ENCODE measurements around the gene SLC4A2. TPM values are rescaled to one million over a fixed set of nuclear protein-coding genes. Genes with fewer than 3 reads are reported as not detected.

The SLC4A2 gene
- total RNA-seq, 6 experiments from 2014 or later = 153 to 188 (median 164) TPM

- no peaks in the 10 kb centered on the region for H3K9me3 Mint-ChIP-seq
- TF ChIP-seq CTCF (IDR thresholded peaks at IDR 0.05) = no peak
- peaks cover 18% of the 10 kb centered on the region for H3K4me1 Mint-ChIP-seq (ENCODE audit: low read depth)
- peak overlapping the region; percentile 1; the same call in 1 of the 2 replicates for H3K27ac Mint-ChIP-seq
- DNase-seq = no peak
- H3K4me3 Mint-ChIP-seq = no peak overlapping the region
- H3K27me3 Mint-ChIP-seq (ENCODE audit: insufficient read depth) = no peaks in the 10 kb centered on the region
- H3K36me3 Mint-ChIP-seq (ENCODE audit: low read depth) = no peaks in the 10 kb centered on the region
Measured at GRCh38 chr7:151102991-151103390, 43.6 kb downstream of the SLC4A2 start.

GRCh38 chr7:151103973-151104372 lies 44.6 kb downstream of the SLC4A2 start:
- DNase-seq = no peak
- peaks cover 24% of the 10 kb centered on the region for H3K4me1 Mint-ChIP-seq (ENCODE audit: low read depth)
- H3K27me3 Mint-ChIP-seq (ENCODE audit: insufficient read depth) = no peaks in the 10 kb centered on the region
- H3K9me3 Mint-ChIP-seq = no peaks in the 10 kb centered on the region
- no peaks in the 10 kb centered on the region for H3K36me3 Mint-ChIP-seq (ENCODE audit: low read depth)
- no peak overlapping the region for H3K4me3 Mint-ChIP-seq
- no peak for TF ChIP-seq CTCF (IDR thresholded peaks at IDR 0.05)
- H3K27ac Mint-ChIP-seq = no peak overlapping the region; the same call in 1 of the 2 replicates

- Mint-ChIP-seq H3K4me1 (ENCODE audit: low read depth) (peaks cover 30% of the 10 kb centered on the region), H3K36me3 (ENCODE audit: low read depth) (no peaks in the 10 kb centered on the region), H3K27ac (peak overlapping the region; percentile 61), H3K9me3 (no peaks in the 10 kb centered on the region), H3K4me3 (peak overlapping the region; percentile 24; the same call in 1 of the 2 replicates), H3K27me3 (ENCODE audit: insufficient read depth) (no peaks in the 10 kb centered on the region)
- no peak for TF ChIP-seq CTCF (IDR thresholded peaks at IDR 0.05)
- peak; percentile 51 for DNase-seq
Measured at GRCh38 chr7:151104411-151105235, 45.2 kb downstream of the SLC4A2 start.

GRCh38 chr7:151107882-151108281 lies 48.5 kb downstream of the SLC4A2 start:
- TF ChIP-seq CTCF (IDR thresholded peaks at IDR 0.05) = no peak
- no peak overlapping the region for H3K4me3 Mint-ChIP-seq

GRCh38 chr7:151109094-151110048 lies 50.0 kb downstream of the SLC4A2 start:
- H3K9me3 Mint-ChIP-seq = no peaks in the 10 kb centered on the region
- DNase-seq = no peak
- no peak overlapping the region for H3K4me3 Mint-ChIP-seq
- peak overlapping the region; percentile 51 for H3K27ac Mint-ChIP-seq
- TF ChIP-seq CTCF (IDR thresholded peaks at IDR 0.05) = no peak
- no peaks in the 10 kb centered on the region; the same call in 1 of the 2 replicates for H3K27me3 Mint-ChIP-seq (ENCODE audit: insufficient read depth)
- H3K4me1 Mint-ChIP-seq (ENCODE audit: low read depth) = peaks cover 67% of the 10 kb centered on the region
- no peaks in the 10 kb centered on the region for H3K36me3 Mint-ChIP-seq (ENCODE audit: low read depth)

More at GRCh38 chr7:151107882-151108281, 48.5 kb downstream of the SLC4A2 start:
- H3K4me1 Mint-ChIP-seq (ENCODE audit: low read depth) = peaks cover 62% of the 10 kb centered on the region
- DNase-seq = no peak
- H3K27me3 Mint-ChIP-seq (ENCODE audit: insufficient read depth) = no peaks in the 10 kb centered on the region; the same call in 1 of the 2 replicates
- no peaks in the 10 kb centered on the region for H3K9me3 Mint-ChIP-seq
- no peaks in the 10 kb centered on the region for H3K36me3 Mint-ChIP-seq (ENCODE audit: low read depth)
- H3K27ac Mint-ChIP-seq = no peak overlapping the region

All from HFFc6 (cell line).